GM13976 (cell line): ENCODE results near the gene MAT2A.

Experiments used
- DNase-seq: peaks from one replicate; pipeline ENCODE4 v3.0.0; 2012; ENCODE audit warnings: low spot score
- CTCF ChIP-seq: IDR thresholded peaks from 2 replicates; pipeline ENCODE4 v1.5.1; 2012; ENCODE audit warnings: borderline replicate concordance, mild to moderate bottlenecking; ENCODE audit not compliant: insufficient read depth; ENCODE audit errors: extremely low read depth, missing control alignments, control extremely low read depth
- in situ Hi-C: fragments of 300-500 bp; cut with MboI; formaldehyde crosslinking; loops from one replicate; pipeline ENCODE4 v1.12.0; 2022; ENCODE audit warnings: low sequenced_read_pairs, mixed read lengths, inconsistent platforms; ENCODE audit not compliant: unreplicated experiment

The MAT2A gene

GRCh38 chr2:85580206-85580605 is 41.2 kb downstream of the MAT2A start:
- TF ChIP-seq CTCF, result no peak
- in situ Hi-C loops, result no loop called here
- DNase-seq, result no peak

- DNase-seq, result no peak
- TF ChIP-seq CTCF, result no peak
- in situ Hi-C loops, result no loop called here
Observed at GRCh38 chr2:85582492-85582891, 43.5 kb downstream of the MAT2A start.

DNA sequence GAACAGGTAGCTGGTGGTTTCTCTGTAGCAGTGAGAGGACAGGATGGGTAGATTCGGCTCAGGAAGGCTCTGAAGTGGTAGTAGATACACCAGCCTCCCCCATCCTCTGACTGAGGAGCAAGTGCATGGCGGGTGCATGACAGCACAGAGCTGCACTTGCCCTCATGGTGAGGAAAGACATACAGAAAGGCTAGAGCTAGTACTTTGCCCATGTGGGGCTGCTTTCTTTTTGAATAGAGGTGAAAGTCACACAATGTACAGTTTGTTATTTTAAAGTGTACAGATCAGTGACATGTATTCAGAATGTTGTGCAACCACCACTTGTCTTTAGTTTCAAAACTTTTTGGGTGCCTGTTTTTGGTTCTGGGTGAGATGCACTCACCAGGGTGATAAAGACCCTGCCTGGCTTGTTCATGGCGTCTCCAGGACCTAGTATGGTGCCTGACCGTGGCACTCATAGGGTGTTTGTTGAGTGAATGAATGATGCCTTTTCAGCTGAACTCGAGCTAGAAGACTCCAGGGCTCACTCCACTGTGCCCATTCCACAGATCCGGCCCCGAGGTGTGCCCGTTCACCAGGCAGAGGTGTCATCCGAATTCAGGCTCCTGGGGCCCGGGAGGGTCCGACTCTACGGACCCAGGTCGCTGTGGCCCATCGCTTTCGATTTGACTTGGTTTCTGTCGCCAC is 44.8 kb downstream of the MAT2A start:
- no peak for DNase-seq
- no peak for TF ChIP-seq CTCF
- in situ Hi-C loops, result no loop called here

DNA sequence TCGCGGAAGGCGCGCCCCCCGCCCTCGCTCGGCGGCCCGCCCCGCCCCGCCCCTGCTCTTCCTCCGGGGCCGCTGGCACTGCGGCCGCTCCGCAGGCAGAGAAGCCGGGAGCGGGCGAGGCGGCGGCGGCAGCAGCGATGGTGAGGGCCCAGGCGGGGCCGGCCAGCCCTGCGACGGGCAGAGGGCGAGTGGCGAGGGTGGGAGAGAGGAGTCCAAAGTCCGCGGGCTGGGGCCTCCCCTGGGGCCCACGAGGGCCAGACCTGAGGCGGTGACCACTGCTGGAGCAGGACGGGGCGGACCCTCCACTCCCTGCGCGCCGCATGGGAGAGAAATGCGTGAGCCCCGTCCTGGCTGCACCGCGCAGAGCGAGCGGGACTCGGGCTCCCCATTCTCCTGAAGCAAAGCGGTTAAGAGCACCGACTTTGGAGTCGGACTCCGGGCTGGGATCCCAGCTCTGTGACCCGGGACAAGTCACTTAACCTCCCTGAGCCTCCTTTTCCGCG is 45.4 kb downstream of the MAT2A start, which contains the start of gene VAMP5:
Gene VAMP5, plus strand, starts transcription at position 78 of the 503 bp plus-strand sequence. Its CDS starts 60 bp downstream, at position 138.
- DNase-seq, result peak; percentile 88
- in situ Hi-C loops, result no loop called here
- no peak for TF ChIP-seq CTCF

DNA sequence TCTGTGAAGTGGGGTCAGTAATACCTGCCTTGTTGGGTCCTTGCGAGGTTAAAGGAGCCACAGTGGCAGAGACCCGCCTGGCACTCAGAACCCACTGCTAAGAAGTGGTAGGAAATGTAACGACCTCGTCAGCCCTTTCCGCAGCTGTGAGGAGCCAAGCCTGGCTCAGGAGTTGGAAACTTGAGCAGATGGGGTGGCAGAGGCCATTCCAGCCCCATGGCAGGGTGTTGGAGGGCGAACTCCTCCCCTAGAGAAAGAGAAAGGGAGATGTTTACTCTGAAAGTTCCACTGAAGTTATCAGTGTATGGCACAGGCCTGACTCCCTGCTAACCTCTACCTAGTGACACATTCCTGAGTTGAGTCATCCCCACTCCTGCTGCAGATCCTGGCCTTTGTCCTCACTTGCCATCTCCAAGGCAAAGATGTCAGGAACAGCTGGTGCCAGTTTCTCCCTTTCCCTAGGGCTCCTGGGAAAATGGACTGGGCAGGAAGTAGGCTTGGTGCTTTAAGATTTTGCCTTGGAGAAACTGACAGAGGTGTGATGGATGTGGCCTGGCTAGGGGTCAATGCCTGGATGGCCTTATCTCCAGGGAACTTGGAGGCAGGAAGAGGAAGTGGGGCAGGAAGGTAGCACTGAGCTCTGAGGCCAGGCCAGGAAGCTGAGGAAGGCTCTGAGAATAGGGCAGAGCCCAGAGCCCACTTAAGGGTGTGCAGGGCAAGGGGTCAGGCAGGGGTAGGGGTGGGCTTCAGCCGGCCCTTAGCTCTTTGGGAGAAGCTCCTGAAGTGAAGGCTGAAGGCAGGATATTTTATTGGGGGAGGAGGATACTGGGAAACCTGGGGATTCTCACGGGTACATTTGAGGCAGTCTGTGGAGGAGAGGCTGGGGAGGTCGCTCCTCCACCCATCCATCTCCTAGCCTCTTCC is 46.2 kb downstream of the MAT2A start:
- no peak for TF ChIP-seq CTCF
- DNase-seq, result peak; percentile 53
- in situ Hi-C loops, result no loop called here

DNA sequence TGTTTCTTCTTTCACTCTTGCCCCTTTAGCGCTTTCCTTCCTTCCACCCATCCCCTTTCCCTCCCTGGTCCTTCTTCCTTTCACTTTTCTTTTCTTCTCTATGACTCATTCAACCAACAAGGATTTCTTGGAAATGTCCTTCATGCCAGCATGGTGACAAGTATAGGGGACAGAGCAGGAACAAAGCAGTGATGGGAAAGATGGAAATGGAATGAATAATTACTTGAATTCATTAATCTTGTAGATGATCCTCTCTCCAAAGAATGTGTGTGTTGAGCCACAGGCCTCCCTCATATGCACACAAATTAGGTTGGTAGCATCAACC is 46.8 kb downstream of the MAT2A start:
- DNase-seq, result no peak
- in situ Hi-C loops, result no loop called here
- no peak for TF ChIP-seq CTCF
